HG03064 (cell line): ENCODE data around the gene POLR3E.
"Not testable (repeated sequence)": the region's sequence is repeated elsewhere in the genome, so short reads cannot be mapped to it uniquely, and the experiment has no call there.

Experiments used
- ATAC-seq: cut with Tn5 transposase; IDR thresholded peaks from one replicate; pipeline ENCODE4 v1.9.1; 2021; ENCODE audit warnings: low read depth; ENCODE audit not compliant: unreplicated experiment

Gene POLR3E

GRCh38 chr16:22329199-22329695 lies 32.0 kb downstream of the POLR3E start:
- ATAC-seq = no peak

- no peak for ATAC-seq
Observed at GRCh38 chr16:22330326-22330725, 33.1 kb downstream of the POLR3E start.

GRCh38 chr16:22333457-22333994 lies 36.3 kb downstream of the POLR3E start:
- no peak for ATAC-seq

GRCh38 chr16:22335668-22336246 lies 38.5 kb downstream of the POLR3E start:
- no peak for ATAC-seq

- no peak for ATAC-seq
Observed at GRCh38 chr16:22336581-22336980, 39.4 kb downstream of the POLR3E start.

- no peak for ATAC-seq
Observed at GRCh38 chr16:22337045-22337444, 39.8 kb downstream of the POLR3E start.

- no peak for ATAC-seq
Observed at GRCh38 chr16:22337849-22338635, 40.8 kb downstream of the POLR3E start.

GRCh38 chr16:22340945-22341344 lies 43.7 kb downstream of the POLR3E start:
- ATAC-seq = no peak

- ATAC-seq = no peak
Observed at GRCh38 chr16:22342082-22342481, 44.9 kb downstream of the POLR3E start.

- ATAC-seq = no peak
Observed at GRCh38 chr16:22346483-22346882, 49.3 kb downstream of the POLR3E start.

GRCh38 chr16:22347100-22347820 lies 50.1 kb downstream of the POLR3E start:
- no peak for ATAC-seq

- no peak for ATAC-seq
Observed at GRCh38 chr16:22348291-22348690, 51.1 kb downstream of the POLR3E start.

- not testable (repeated sequence) for ATAC-seq
Observed at GRCh38 chr16:22351017-22351416, 53.8 kb downstream of the POLR3E start.

GRCh38 chr16:22352140-22352539 lies 54.9 kb downstream of the POLR3E start:
- no peak for ATAC-seq

GRCh38 chr16:22352723-22353122 lies 55.5 kb downstream of the POLR3E start:
- ATAC-seq = no peak

GRCh38 chr16:22353191-22353919 lies 56.1 kb downstream of the POLR3E start:
- no peak for ATAC-seq

- ATAC-seq = no peak
Observed at GRCh38 chr16:22353933-22354541, 56.8 kb downstream of the POLR3E start.

- ATAC-seq = no peak
Observed at GRCh38 chr16:22355487-22355908, 58.3 kb downstream of the POLR3E start.

- ATAC-seq = peak; percentile 28
Observed at GRCh38 chr16:22356930-22357634, 59.9 kb downstream of the POLR3E start.

GRCh38 chr16:22357635-22357971 lies 60.4 kb downstream of the POLR3E start:
- peak; percentile 60 for ATAC-seq
